SU-DHL-6 (cell line): ENCODE measurements around the gene NPEPL1.

Experiments used
- CTCF ChIP-seq: fragments of 200-600 bp; sonication (generic); IDR thresholded peaks from one replicate; pipeline ENCODE4 v1.5.1; 2017; ENCODE audit warnings: antibody characterized with exemption, mild to moderate bottlenecking, low read length, moderate library complexity; ENCODE audit not compliant: insufficient read depth, poor library complexity, severe bottlenecking
- EZH2phosphoT487 ChIP-seq: fragments of 200-600 bp; sonication (generic), shearing (Covaris generic); conservative IDR thresholded peaks from 2 replicates; pipeline ENCODE4 v1.6.1; 2018; ENCODE audit warnings: mild to moderate bottlenecking, antibody characterized with exemption, low read length, moderate library complexity, mixed read lengths

GRCh38 chr20:58695895-58696375 lies 3.3 kb downstream of the NPEPL1 start:
- TF ChIP-seq CTCF (no peak), EZH2phosphoT487 (no peak)
